NCI-H1694 (cell line): ENCODE measurements around the gene EIF3I.
A peak's percentile ranks its signal among the peaks of the same experiment; 100 is the strongest.

Experiments
- DNase-seq: peaks from one replicate; lab custom pipeline; 2025; lab: John Stamatoyannopoulos, UW

EIF3I gene

DNA sequence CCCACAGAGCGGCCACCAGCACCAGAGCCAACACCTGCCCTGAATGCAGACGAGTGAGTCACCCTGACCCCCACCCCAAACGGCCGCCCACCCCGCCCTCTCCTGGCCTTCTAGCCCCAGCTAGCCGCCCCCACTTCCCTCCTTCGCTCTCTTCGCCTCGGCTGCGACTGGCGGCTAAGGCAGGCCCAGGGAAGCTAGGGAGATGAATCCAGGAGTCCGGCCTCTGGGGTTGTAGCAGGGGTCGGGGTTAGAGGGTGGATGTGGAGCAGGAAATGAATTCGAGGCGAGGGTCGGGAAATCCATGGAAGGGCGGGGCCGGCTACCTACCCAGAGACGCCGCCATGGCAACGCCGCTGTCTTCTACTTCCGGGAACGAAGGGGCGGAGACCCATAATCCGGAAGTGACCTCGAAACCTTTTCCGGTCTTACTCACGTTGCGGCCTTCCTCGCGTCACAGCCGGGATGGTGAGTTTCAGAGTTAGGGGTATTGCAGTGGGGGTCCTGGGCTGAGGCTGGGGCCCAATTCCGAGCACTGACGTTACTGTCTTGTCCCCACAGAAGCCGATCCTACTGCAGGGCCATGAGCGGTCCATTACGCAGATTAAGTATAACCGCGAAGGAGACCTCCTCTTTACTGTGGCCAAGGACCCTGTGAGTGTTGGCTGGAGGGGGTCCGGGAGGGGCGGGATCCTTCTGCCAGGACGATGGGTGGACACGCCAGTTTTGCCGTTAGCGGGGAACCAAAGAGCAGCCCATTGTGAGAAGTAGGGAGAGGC, at the start of gene EIF3I, which contains the start of gene TMEM234:
TSS of gene EIF3I (plus strand) at position 428 of the 776 bp plus-strand sequence. CDS start at position 463, 35 bp downstream.
TSS of gene TMEM234 (minus strand) at position 374 of the 776 bp plus-strand sequence. CDS start at position 343, 31 bp downstream.
- peak; percentile 83 for DNase-seq

GRCh38 chr1:32172621-32173245, 49.5 kb upstream of the EIF3I start:
- DNase-seq: no peak

DNA sequence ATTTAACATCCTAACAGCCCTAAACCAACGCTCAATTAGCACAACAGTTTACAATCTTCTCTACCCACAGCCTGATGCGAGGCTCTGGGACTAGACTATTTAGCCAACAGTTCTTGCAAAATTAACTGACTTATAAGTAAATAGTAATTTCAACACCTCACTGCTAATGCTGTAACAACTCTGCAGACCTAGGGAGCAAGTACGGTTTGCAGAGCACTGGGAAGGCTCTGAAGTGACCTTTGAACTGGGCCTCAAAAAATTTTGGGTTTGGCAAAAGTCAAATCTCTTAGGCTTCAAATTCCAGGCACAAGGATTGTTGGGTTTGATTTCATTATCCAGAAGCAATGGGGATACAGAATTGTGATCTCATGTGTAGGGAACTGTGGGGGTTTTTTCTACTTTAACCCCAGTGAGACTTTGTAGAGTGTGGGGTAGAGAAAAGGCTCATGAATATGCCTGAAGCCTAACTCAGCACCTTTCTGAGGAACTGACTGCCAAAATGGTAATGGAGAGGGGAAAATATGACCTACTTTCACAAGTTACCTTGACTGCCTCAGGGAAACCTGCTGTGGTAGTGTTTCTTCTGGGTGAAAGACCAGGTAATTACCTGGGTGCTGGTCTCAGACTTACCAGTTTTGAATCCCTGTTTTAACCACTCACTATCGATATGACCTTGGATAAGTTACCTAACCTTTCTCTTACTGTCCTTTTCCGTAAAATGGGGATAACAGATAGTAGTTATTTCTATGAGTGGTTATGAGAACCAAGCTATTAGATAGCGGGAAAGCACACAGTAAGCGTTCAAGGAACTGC, 43.6 kb upstream of the EIF3I start:
- no peak for DNase-seq

DNA sequence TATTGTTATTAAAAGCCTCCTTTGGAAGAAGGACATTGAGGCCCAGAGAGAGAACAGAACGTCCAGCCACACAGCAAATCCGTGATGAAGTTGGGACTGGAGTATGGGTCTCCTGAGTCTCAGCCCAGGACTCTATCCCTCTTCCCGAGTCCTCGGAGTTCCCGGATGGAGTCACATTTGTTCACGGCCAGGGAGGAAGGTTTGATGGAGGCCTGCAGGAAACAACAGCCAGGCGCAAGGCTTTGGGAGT, 43.1 kb upstream of the EIF3I start:
- peak; percentile 57 for DNase-seq

- peak; percentile 57 for DNase-seq
Observed at GRCh38 chr1:32179443-32180185, 42.6 kb upstream of the EIF3I start, which contains the start of gene TXLNA. Gene TXLNA, plus strand, starts transcription at chr1:32179675. Its CDS starts 671 bp downstream, at chr1:32180346.

DNA sequence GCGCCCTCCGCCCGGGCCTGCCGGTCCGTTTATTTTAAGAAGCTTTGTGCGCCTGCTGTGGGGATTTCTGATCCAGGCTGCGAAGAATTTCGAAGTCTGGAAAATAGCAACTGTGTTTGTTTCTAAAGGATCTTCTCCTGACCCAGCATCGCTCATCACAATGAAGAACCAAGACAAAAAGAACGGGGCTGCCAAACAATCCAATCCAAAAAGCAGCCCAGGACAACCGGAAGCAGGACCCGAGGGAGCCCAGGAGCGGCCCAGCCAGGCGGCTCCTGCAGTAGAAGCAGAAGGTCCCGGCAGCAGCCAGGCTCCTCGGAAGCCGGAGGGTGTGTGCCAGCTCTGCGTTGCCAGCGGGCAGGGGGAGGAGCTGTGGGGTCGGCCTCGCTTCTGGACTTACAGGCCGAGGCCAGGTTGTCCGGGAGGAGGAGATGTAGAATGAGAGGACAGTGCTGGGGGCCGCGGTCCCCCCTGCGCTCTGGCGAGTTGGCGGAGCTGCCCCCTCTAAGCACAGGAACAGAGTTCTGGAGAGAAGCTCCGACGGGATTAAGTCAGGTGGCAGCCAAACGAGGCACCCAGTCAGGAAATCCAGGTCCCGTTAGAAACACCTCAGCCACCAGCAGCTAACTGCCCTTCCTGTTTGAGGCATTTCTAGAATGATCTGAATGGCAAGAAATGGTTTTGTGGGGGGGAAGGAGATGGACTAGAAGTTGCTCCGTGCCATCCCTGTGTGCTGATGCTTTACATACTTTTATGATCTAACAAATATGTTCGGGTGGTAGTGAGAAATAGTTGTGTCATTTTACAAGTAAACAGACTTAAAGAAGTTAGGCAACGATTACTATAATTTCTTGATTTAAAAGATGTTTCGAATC, 41.8 kb upstream of the EIF3I start:
- DNase-seq: no peak

DNA sequence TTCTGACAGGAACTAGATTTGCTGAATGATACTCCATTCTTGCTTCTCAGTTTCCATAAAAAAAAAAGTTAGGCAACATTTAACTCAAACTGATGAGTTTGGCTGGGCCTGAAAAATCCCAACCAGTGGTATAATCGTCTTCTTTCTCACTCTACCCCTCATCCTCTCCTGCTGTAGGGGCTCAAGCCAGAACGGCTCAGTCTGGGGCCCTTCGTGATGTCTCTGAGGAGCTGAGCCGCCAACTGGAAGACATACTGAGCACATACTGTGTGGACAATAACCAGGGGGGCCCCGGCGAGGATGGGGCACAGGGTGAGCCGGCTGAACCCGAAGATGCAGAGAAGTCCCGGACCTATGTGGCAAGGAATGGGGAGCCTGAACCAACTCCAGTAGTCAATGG, 41.1 kb upstream of the EIF3I start:
- no peak for DNase-seq

DNA sequence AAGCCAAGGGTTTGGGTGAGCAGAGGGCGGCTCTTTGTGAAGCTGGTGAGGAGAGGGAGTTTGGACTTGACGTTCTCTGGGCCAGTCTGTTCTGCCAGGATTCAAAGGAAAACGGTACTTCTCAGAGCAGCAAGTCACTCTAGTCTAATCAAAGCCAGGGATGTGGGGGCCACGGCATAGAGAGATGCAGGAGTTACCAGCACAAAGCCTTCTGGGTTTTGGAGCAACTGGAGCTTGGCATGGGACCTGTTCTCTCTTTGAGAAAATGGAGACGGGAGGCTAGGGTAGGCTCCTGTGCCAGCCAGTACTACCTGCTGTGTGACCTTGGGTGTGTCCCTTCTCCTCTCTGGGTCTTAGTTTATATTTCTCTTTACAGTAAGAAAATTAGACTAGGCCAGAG, 40.6 kb upstream of the EIF3I start:
- DNase-seq: no peak

- DNase-seq: no peak
Observed at GRCh38 chr1:32182060-32182459, 40.1 kb upstream of the EIF3I start.

DNA sequence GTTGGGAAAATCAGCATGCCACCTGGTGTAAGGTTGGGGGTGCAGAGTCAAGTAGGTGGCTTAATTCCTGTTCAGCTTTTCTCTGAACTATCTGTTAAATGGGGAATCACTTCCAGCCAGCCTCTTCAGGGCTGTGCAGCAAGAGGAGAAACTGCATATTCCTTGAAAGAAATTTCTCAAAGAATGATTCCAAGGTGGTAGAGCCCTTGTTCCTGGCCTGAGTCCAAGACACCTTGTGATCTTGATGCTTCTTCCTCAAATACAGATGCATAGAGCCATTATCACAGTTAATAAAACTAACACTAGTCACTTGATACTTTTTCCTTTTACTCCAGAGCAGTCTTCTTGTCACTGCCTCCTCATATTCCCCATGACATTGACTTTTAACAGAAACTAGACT, 37.6 kb upstream of the EIF3I start:
- no peak for DNase-seq

GRCh38 chr1:32186077-32186476, 36.1 kb upstream of the EIF3I start:
- DNase-seq: no peak

- no peak for DNase-seq
Observed at GRCh38 chr1:32186491-32186890, 35.7 kb upstream of the EIF3I start.

DNA sequence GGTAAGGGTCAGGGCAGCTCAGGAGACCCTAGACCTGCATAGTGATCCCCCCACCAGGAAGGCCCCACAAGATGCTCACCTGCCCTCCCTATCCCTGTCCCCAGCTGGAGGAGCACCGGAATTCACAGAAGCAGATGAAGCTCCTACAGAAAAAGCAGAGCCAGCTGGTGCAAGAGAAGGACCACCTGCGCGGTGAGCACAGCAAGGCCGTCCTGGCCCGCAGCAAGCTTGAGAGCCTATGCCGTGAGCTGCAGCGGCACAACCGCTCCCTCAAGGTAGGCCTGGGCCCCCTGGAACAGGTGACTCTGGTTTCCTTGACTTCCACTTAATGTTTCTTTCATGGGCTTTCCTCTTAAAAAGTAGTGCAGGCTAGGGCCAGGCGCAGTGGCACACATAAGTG, 34.4 kb upstream of the EIF3I start:
- no peak for DNase-seq

GRCh38 chr1:32192220-32192948, 29.8 kb upstream of the EIF3I start:
- no peak for DNase-seq

DNA sequence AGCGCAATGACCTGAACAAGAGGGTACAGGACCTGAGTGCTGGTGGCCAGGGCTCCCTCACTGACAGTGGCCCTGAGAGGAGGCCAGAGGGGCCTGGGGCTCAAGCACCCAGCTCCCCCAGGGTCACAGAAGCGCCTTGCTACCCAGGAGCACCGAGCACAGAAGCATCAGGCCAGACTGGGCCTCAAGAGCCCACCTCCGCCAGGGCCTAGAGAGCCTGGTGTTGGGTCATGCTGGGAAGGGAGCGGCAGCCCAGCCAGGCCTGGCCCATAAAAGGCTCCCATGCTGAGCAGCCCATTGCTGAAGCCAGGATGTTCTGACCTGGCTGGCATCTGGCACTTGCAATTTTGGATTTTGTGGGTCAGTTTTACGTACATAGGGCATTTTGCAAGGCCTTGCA, 27.2 kb upstream of the EIF3I start:
- no peak for DNase-seq

DNA sequence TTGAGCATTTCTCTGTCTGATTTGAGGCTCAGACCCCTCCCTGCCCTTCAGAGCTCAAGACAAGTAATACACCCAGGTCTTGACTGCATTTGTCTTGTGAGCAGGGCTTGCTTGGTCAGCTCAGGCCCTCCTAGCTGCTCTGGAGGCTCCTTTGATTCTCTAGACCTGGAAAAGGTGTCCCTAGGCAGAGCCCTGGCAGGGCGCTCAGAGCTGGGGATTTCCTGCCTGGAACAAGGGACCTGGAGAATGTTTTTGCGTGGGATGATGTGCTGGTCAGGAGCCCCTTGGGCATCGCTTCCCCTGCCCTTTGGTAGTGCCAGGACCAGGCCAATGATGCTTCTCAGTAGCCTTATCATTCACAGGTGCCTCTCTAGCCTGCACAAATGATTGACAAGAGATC, 26.7 kb upstream of the EIF3I start:
- no peak for DNase-seq

- DNase-seq: no peak
Observed at GRCh38 chr1:32195972-32196823, 26.0 kb upstream of the EIF3I start.

- DNase-seq: no peak
Observed at GRCh38 chr1:32197074-32197473, 25.1 kb upstream of the EIF3I start.

DNA sequence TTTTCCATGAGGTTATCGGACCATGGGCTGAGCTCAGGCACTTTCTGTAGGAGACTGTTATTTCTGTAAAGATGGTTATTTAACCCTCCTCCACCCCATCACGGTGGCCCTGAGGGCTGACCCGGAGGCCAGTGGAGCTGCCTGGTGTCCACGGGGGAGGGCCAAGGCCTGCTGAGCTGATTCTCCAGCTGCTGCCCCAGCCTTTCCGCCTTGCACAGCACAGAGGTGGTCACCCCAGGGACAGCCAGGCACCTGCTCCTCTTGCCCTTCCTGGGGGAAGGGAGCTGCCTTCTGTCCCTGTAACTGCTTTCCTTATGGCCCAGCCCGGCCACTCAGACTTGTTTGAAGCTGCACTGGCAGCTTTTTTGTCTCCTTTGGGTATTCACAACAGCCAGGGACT, 24.4 kb upstream of the EIF3I start:
- DNase-seq: no peak
